Measurements from ENCODE around the gene CYLC1. TPM values are rescaled to one million over a fixed set of nuclear protein-coding genes. Genes with fewer than 3 reads are reported as not detected.

The CYLC1 gene
- not detected for total RNA-seq
- total RNA-seq (2013), result not detected

- intact Hi-C loops (cut with micrococcal nuclease), result no loop called here
- DNase-seq (no peak), ATAC-seq (no peak)
- H3K4me3 Mint-ChIP-seq, result no peak within 1 kb of the TSS
- Histone ChIP-seq H3K4me1 (ENCODE audit: control insufficient read depth, insufficient read depth, low read length) (no peaks in the 10 kb centered on the region), H3K36me3 (ENCODE audit: control insufficient read depth, insufficient read depth, low read length) (no peaks in the 10 kb centered on the region), H3K27ac (ENCODE audit: low read length) (no peak within 1 kb of the TSS), H3K27me3 (ENCODE audit: control insufficient read depth, insufficient read depth, low read length) (no peaks in the 10 kb centered on the region), H3K4me3 (ENCODE audit: low read length) (no peak within 1 kb of the TSS), H3K9me3 (ENCODE audit: control insufficient read depth, insufficient read depth, low read length) (peaks cover 4% of the 10 kb centered on the region)
- TF ChIP-seq CTCF (IDR thresholded peaks at IDR 0.05), result no peak
- peaks cover 2 to 21% of the 10 kb centered on the region in 2 donors for H3K9me3 Mint-ChIP-seq
- no peaks in the 10 kb centered on the region for H3K27me3 Mint-ChIP-seq (ENCODE audit: low read depth in 2 of 2)
- WGBS (ENCODE audit: insufficient coverage), result no CpG with 5 or more reads among the region's 1 CpG
- peaks cover 5% of the 10 kb centered on the region for H3K36me3 Mint-ChIP-seq
- no peaks in the 10 kb centered on the region for H3K4me1 Mint-ChIP-seq
- H3K27ac Mint-ChIP-seq, result no peak within 1 kb of the TSS
Measured at GRCh38 chrX:83860846-83861245, at the start of gene CYLC1. TSS of gene CYLC1 (plus strand) at chrX:83861146. CDS start at chrX:83861183, 37 bp downstream.

- H3K36me3 Mint-ChIP-seq, result no peaks in the 10 kb centered on the region
- peaks cover 3% of the 10 kb centered on the region for H3K9me3 ChIP-seq (ENCODE audit: control insufficient read depth, insufficient read depth, low read length)
- H3K36me3 ChIP-seq (ENCODE audit: control insufficient read depth, insufficient read depth, low read length), result no peaks in the 10 kb centered on the region
- no peak overlapping the region for H3K4me3 Mint-ChIP-seq
- TF ChIP-seq CTCF (IDR thresholded peaks at IDR 0.05), result no peak
- no peaks in the 10 kb centered on the region for H3K27me3 Mint-ChIP-seq (ENCODE audit: low read depth in 2 of 2)
- DNase-seq (no peak), ATAC-seq (no peak)
- H3K27ac ChIP-seq (ENCODE audit: low read length), result no peak overlapping the region
- intact Hi-C loops (cut with micrococcal nuclease), result no loop called here
- no peak overlapping the region for H3K27ac Mint-ChIP-seq
- no peaks in the 10 kb centered on the region for H3K4me1 Mint-ChIP-seq
- peaks cover 11 to 15% of the 10 kb centered on the region in 2 donors for H3K9me3 Mint-ChIP-seq
- no peaks in the 10 kb centered on the region for H3K4me1 ChIP-seq (ENCODE audit: control insufficient read depth, insufficient read depth, low read length)
- WGBS (ENCODE audit: insufficient coverage), result 87% methylated on average over 3 of the region's 3 CpGs
- H3K4me3 ChIP-seq (ENCODE audit: low read length), result no peak overlapping the region
- no peaks in the 10 kb centered on the region for H3K27me3 ChIP-seq (ENCODE audit: control insufficient read depth, insufficient read depth, low read length)
Measured at GRCh38 chrX:83819304-83819703, 41.6 kb upstream of the CYLC1 start.

- no peaks in the 10 kb centered on the region for H3K27me3 ChIP-seq (ENCODE audit: control insufficient read depth, insufficient read depth, low read length)
- WGBS (ENCODE audit: insufficient coverage), result 10% methylated on average over 2 of the region's 4 CpGs
Measured at GRCh38 chrX:83829874-83830273, 31.1 kb upstream of the CYLC1 start.

More at GRCh38 chrX:83829874-83830273, 31.1 kb upstream of the CYLC1 start:
- Histone ChIP-seq H3K4me3 (ENCODE audit: low read length) (no peak overlapping the region), H3K36me3 (ENCODE audit: control insufficient read depth, insufficient read depth, low read length) (no peaks in the 10 kb centered on the region), H3K4me1 (ENCODE audit: control insufficient read depth, insufficient read depth, low read length) (no peaks in the 10 kb centered on the region), H3K9me3 (ENCODE audit: control insufficient read depth, insufficient read depth, low read length) (no peaks in the 10 kb centered on the region), H3K27ac (ENCODE audit: low read length) (no peak overlapping the region)
- intact Hi-C loops (cut with micrococcal nuclease), result no loop called here
- Mint-ChIP-seq H3K9me3 (peaks cover 2 to 7% of the 10 kb centered on the region in 2 donors), H3K27ac (no peak overlapping the region), H3K4me3 (no peak overlapping the region), H3K27me3 (ENCODE audit: low read depth in 2 of 2) (no peaks in the 10 kb centered on the region), H3K36me3 (no peaks in the 10 kb centered on the region), H3K4me1 (no peaks in the 10 kb centered on the region)
- no peak for ATAC-seq
- DNase-seq, result no peak
- no peak for TF ChIP-seq CTCF (IDR thresholded peaks at IDR 0.05)

Measured in natural killer cell (primary cell).